Esophagus mucosa (tissue), 1 donor: ENCODE results near the gene TAF11L10. TPM values are rescaled to one million over a fixed set of nuclear protein-coding genes. Genes with fewer than 3 reads are reported as not detected.
"Not testable (repeated sequence)": the region's sequence is repeated elsewhere in the genome, so short reads cannot be mapped to it uniquely, and the experiment has no call there.

Experiments used
- ATAC-seq: fragments of 200-7000 bp; cut with Tn5 transposase; one replicate; pipeline ENCODE4 v1.9.1; 2020
- total RNA-seq: library from RNA; stranded (reverse); gene quantifications from one replicate; pipeline ENCODE4 v1.2.4, GENCODE V29; 2023
- donor health status: DM: yes; HTN: yes; CAD: no.

TAF11L10 gene
- not detected for total RNA-seq

DNA sequence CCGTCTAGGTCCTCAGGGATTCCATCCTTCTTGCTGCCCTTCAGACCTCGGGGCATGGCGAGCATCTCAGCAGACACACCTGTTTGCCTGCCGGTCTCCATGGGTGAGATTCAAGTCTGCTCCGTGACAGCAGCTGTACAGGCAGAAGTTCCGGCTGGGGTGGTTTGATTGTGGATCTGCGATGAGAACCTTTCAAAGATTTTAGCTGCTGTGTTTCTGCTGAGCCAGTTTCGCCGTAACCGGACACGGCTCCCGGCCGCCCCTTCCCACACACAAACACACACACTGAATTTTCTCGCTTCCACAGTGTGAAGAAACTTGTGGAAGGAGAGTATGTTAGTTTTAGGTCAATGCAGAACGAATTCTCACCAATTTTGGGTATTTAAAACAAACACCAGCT is at the start of gene TAF11L10:
Gene TAF11L10, minus strand, starts transcription at position 101 of the 400 bp plus-strand sequence.
- not testable (repeated sequence) for ATAC-seq

DNA sequence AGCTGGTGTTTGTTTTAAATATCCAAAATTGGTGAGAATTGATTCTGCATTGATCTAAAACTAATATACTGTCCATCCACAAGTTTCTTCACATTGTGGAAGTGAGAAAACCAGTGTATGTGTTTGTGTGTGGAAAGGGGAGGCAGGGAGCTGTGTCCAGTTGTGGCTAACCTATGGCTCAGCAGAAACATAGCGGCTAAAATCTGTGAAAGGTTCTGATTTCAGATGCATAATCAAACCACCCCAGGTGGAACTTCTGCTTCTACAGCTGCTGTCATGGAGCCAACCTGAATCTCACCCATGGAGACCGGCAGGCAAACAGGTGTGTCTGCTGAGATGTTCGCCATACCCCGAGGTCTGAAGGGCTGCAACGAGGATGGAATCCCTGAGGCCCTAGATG is 36.5 kb upstream of the TAF11L10 start, which contains the start of gene TAF11L14:
Gene TAF11L14, plus strand, starts transcription at position 301 of the 400 bp plus-strand sequence.
- no peak for ATAC-seq

DNA sequence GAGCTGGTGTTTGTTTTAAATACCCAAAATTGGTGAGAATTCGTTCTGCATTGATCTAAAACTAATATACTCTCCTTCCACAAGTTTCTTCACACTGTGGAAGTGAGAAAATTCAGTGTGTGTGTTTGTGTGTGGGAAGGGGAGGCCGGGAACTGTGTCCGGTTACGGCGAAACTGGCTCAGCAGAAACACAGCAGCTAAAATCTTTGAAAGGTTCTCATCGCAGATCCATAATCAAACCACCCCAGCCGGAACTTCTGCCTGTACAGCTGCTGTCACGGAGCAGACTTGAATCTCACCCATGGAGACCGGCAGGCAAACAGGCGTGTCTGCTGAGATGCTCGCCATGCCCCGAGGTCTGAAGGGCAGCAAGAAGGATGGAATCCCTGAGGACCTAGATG is 34.2 kb upstream of the TAF11L10 start, which contains the start of gene TAF11L13:
Gene TAF11L13, plus strand, starts transcription at position 301 of the 400 bp plus-strand sequence.
- ATAC-seq = not testable (repeated sequence)

DNA sequence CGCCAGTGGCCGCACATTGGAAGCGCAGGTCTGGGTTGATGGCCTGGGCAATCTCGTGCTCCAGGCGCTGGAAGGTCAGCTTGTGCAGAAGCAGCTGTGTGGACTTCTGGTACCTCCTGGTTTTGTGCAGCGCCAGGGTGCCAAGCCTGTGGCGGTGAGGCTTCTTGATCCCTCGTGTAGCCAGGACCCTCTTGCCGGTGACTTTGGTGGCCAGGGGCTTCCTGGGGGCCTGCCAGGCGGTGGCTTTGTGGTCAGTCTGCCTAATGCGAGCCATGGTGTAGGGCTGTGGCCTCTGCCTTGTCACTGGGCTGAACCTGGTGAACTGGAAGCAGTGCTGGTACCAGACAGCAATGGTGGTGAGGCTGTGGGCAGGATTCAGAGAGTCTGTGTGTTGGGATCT is 28.1 kb upstream of the TAF11L10 start:
- no peak for ATAC-seq

DNA sequence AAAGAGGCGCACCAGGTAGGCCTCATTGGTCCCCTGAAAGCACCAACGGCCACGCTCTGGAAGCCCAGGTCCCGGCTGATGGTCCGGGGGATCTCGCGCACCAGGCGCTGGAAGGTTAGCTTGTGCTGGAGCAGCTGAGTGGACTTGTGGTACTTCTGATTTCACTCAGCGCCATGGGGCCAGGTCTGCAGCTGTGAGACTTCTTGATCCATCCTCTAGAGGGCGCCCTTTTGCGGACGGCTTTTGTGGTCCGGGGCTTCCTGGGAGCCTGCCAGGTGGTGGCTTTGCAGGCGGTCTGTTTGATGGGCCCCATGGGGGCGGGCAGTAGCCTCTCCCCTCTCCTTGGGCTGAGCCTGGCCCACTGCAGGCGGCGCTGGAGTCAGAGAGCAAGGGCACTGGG is 23.0 kb upstream of the TAF11L10 start:
- ATAC-seq = no peak

DNA sequence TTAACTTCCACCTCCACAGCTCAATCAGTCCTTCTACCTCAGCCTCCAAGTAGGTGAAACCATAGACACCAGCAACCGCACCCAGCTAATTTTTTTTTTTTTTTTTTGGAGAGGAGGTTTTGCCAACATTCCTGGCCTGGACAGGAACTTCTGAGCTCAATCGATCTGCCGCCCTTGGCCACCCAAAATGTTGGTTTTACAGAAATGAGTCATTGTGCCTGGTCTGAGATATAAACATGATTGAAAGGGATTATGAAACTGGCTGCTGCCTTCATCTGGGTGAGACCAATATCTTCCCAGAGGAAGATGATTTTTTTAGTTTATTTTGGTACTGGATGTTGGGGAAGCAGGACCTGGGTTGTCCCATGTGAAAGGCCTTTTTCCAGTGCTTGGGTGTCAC is 21.7 kb upstream of the TAF11L10 start:
- ATAC-seq = no peak

DNA sequence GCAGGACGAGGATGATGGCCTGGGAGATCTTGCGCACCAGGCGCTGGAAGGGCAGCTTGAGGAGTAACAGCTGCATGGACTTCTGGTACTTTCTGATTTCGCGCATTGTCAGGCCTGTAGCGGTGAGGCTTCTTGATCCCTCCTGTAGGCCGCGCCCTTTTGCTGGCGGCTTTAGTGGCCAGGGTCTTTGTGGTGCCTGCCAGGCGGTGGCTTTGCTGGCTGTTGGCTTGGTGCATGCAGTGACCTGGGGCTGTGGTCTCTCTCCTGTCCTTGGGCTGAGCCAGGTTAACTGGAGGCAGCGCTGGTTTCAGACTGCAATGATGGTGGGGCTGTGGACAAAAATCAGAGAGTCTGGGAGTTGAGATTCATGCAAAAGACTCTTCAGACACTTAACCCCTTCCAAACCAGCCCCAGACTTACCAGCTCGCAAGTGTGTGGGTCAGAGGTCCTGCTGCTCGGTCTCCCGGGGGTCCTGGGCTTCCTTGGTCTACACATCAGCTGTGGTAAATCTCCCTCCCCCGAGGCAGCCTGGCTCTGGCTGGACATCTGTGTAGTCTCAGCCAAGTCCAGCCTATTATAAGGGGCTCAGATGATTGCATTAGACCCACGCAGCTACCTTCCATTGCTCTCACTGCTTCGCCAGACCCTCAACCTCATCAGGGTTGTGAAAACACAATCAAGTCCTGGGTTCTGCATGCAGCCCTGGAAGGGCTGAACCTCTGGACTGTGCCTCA is 17.4 kb upstream of the TAF11L10 start:
- no peak for ATAC-seq

DNA sequence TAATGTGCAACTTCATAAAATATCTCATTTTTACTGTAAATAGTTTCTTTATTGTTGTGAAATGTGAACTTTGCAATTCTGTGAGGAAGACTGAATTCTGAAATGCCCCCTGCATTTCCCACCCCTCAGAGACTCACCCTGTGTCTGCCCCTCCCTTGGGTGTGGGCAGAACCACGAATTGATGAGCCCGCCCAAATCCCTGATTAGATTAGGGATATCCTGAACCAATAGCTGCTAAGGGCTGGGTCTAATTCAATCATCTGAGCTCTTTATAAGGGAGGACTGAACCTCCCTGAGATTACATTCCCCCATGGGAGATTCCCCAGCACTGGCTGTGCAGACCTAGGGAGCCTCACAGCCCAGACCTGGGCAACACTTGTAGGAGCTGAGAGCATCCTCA is 12.5 kb upstream of the TAF11L10 start, which contains the start of gene TAF11L12:
Gene TAF11L12, plus strand, starts transcription at position 301 of the 400 bp plus-strand sequence.
- ATAC-seq = not testable (repeated sequence)

DNA sequence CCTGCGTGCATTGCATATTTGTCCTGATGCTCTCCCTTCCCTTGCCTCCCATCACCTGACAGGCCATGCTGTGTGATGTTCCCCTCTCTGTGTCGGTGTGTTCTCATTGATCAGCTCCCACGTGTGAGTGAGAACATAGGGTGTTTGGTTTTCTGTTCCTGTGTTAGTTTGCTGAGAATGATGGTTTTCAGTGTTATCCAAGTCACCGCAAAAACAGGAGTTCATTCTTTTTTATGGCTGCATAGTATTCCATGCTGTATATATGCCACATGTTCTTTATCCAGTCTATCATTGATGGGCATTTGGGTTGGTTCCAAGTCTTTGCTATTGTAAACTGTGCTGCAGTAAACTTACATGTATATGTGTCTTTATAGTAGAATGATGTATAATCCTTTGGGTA is 9.8 kb upstream of the TAF11L10 start:
- not testable (repeated sequence) for ATAC-seq

DNA sequence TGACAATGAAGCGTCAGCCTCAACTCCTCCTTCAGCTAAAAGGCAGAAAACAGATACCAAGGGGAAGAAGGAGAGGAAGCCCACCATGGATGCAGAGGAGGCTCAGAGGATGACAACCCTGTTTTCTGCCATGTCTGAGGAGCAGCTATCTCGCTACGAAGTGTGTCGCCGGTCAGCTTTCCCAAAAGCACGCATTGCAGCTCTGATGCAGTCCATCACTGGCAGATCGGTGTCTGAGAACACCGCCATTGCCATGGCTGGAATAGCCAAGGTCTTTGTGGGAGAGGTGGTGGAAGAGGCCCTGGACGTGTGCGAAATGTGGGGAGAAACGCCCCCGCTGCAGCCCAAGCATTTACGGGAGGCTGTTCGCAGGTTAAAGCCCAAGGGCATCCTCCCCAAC is 7.3 kb upstream of the TAF11L10 start:
- ATAC-seq = no peak

DNA sequence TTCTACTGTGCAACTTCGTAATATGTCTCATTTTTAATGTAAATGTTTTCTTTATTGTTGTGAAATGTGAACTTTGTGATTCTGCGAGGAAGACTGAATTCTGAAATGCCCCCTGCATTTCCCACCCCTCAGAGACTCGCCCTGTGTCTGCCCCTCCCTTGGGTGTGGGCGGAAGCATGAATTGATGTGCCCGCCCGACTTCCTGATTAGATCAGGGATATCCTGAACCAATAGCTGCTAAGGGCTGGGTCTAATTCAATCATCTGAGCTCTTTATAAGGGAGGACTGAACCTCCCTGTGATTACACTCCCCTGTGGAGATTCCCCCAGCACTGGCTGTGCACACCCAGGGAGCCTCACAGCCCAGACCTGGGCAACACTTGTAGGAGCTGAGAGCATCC is 6.3 kb upstream of the TAF11L10 start, which contains the start of gene TAF11L11:
Gene TAF11L11, plus strand, starts transcription at position 304 of the 400 bp plus-strand sequence.
- not testable (repeated sequence) for ATAC-seq

DNA sequence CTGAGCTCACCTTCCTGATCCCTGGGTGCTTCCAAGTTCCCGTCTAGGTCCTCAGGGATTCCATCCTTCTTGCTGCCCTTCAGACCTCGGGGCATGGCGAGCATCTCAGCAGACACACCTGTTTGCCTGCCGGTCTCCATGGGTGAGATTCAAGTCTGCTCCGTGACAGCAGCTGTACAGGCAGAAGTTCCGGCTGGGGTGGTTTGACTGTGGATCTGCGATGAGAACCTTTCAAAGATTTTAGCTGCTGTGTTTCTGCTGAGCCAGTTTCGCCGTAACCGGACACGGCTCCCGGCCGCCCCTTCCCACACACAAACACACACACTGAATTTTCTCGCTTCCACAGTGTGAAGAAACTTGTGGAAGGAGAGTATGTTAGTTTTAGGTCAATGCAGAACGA is 3.4 kb downstream of the TAF11L10 start, which contains the start of gene TAF11L9:
Gene TAF11L9, minus strand, starts transcription at position 140 of the 400 bp plus-strand sequence.
- not testable (repeated sequence) for ATAC-seq

DNA sequence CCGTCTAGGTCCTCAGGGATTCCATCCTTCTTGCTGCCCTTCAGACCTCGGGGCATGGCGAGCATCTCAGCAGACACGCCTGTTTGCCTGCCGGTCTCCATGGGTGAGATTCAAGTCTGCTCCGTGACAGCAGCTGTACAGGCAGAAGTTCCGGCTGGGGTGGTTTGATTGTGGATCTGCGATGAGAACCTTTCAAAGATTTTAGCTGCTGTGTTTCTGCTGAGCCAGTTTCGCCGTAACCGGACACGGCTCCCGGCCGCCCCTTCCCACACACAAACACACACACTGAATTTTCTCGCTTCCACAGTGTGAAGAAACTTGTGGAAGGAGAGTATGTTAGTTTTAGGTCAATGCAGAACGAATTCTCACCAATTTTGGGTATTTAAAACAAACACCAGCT is 6.8 kb downstream of the TAF11L10 start, which contains the start of gene TAF11L8:
Gene TAF11L8, minus strand, starts transcription at position 101 of the 400 bp plus-strand sequence.
- not testable (repeated sequence) for ATAC-seq

DNA sequence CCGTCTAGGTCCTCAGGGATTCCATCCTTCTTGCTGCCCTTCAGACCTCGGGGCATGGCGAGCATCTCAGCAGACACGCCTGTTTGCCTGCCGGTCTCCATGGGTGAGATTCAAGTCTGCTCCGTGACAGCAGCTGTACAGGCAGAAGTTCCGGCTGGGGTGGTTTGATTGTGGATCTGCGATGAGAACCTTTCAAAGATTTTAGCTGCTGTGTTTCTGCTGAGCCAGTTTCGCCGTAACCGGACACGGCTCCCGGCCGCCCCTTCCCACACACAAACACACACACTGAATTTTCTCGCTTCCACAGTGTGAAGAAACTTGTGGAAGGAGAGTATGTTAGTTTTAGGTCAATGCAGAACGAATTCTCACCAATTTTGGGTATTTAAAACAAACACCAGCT is 12.0 kb downstream of the TAF11L10 start, which contains the start of gene TAF11L7:
Gene TAF11L7, minus strand, starts transcription at position 101 of the 400 bp plus-strand sequence.
- ATAC-seq = not testable (repeated sequence)

Other genes starting within 250 kb of the TAF11L10 start
- gene TAF11L2, start 99.6 kb downstream of the TAF11L10 start, total RNA-seq = not detected
- not detected for gene TAF11L3, start 79.5 kb downstream of the TAF11L10 start, total RNA-seq
- gene TAF11L4, start 76.0 kb downstream of the TAF11L10 start, total RNA-seq = not detected
- not detected for gene TAF11L5, start 72.6 kb downstream of the TAF11L10 start, total RNA-seq
- gene TAF11L6, start 69.2 kb downstream of the TAF11L10 start, total RNA-seq = not detected
- gene TAF11L7, start 12.1 kb downstream of the TAF11L10 start, total RNA-seq = not detected
- gene TAF11L8, start 6.9 kb downstream of the TAF11L10 start, total RNA-seq = not detected
- not detected for gene TAF11L9, start 3.4 kb downstream of the TAF11L10 start, total RNA-seq
- not detected for gene TAF11L11, start 6.4 kb upstream of the TAF11L10 start, total RNA-seq
- not detected for gene TAF11L12, start 12.6 kb upstream of the TAF11L10 start, total RNA-seq
- gene TAF11L13, start 34.3 kb upstream of the TAF11L10 start, total RNA-seq = not detected
- not detected for gene TAF11L14, start 36.6 kb upstream of the TAF11L10 start, total RNA-seq